ENCODE data around the gene ATAD3C. TPM values are rescaled to one million over a fixed set of nuclear protein-coding genes. Genes with fewer than 3 reads are reported as not detected.
"Not testable (repeated sequence)": the region's sequence is repeated elsewhere in the genome, so short reads cannot be mapped to it uniquely, and the experiment has no call there.

ATAD3C gene
- total and polyA plus RNA-seq, 2 donors (not counting 3 experiments of a cell fraction or from before 2014, with no cell fraction given), result 0.01 TPM; not detected in 1

DNA sequence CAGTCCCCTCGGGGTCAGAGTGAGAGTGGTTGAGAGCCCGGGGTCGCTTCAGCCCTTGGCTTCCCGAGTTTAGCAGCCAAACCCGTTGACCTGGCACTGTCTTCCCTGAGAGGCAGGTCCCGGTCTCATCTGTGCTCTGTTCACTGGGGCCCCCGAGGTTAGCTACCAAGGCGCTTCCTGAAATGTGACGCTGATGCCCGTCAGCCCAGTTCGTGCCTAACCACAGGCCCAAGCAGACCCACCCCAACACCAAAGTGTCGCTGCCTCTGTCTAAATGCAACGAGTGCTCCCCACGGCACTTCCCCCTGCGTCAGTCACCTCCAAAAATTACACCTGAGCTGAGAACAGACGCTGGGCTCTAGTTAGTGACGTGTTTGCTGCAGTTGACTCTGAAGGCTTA, 26.5 kb downstream of the ATAD3C start:
- H3K9me1 ChIP-seq (replicated peaks; ENCODE audit: control insufficient read depth, extremely low read depth, insufficient read depth, low read length); H4K20me1 ChIP-seq (replicated peaks; ENCODE audit: control insufficient read depth, extremely low read depth, insufficient read depth, low read length); H2AFZ ChIP-seq (ENCODE audit: low read depth, low read length); BruUV-seq (replicated peaks); H3K27ac ChIP-seq (ENCODE audit: insufficient read depth, low read depth, low read length); H3K9ac ChIP-seq (replicated peaks; ENCODE audit: extremely low read depth, insufficient read depth, low read length); CTCF ChIA-PET; DNase-seq (ENCODE audit: low read depth, low spot score); H3K4me1 ChIP-seq (ENCODE audit: control insufficient read depth, extremely low read depth, insufficient read depth, low read length); H3K4me3 ChIP-seq (replicated peaks in 1 of 3; ENCODE audit: insufficient read depth in 1 of 3, low read depth in 1 of 3, low read length in 3 of 3); POLR2A ChIA-PET; H3K9me3 ChIP-seq (replicated peaks; ENCODE audit: control insufficient read depth, insufficient read depth, low read length); H3K27me3 ChIP-seq (ENCODE audit: control insufficient read depth in 2 of 2, insufficient read depth in 2 of 2, low read length in 2 of 2); H3K4me2 ChIP-seq (ENCODE audit: insufficient read depth, low read length); intact Hi-C loops (cut with micrococcal nuclease); dilution Hi-C loops (cut with MboI; ENCODE audit: extremely low pct_ligation_motif_present, low sequenced_read_pairs): not testable (repeated sequence)
- Histone ChIP-seq H3K36me3 (ENCODE audit: control insufficient read depth in 2 of 2, extremely low read depth in 1 of 2, insufficient read depth in 2 of 2, low read length in 2 of 2) (peaks cover 4 to 17% of the 10 kb centered on the region in 2 experiments), H3K79me2 (ENCODE audit: control insufficient read depth, insufficient read depth, low read length) (peaks cover 41% of the 10 kb centered on the region)
- peak; percentile 62 for FAIRE-seq

DNA sequence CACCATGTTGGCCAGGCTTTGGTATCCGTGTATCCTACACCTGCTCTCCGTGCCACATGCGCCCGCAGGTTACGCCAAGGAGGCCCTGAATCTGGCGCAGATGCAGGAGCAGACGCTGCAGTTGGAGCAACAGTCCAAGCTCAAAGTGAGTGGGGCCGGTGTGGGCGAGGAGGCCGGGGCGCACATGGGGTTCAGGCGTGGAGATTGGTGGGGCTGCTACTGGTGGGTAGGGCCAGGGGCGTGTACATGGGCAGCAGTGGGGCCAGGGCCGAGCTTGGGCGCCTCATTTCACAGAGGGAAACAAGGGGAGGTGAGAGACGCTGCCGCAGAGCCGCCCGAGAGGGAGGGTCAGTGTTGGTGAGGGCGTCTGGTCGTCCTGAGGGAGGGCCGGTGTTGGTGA, 27.7 kb downstream of the ATAD3C start:
- intact Hi-C loops (cut with micrococcal nuclease) (no loop called here), dilution Hi-C loops (cut with MboI; ENCODE audit: extremely low pct_ligation_motif_present, low sequenced_read_pairs) (no loop called here)
- no peak for FAIRE-seq
- CTCF ChIA-PET, result no interaction called here
- TF ChIP-seq, protein P1, sequence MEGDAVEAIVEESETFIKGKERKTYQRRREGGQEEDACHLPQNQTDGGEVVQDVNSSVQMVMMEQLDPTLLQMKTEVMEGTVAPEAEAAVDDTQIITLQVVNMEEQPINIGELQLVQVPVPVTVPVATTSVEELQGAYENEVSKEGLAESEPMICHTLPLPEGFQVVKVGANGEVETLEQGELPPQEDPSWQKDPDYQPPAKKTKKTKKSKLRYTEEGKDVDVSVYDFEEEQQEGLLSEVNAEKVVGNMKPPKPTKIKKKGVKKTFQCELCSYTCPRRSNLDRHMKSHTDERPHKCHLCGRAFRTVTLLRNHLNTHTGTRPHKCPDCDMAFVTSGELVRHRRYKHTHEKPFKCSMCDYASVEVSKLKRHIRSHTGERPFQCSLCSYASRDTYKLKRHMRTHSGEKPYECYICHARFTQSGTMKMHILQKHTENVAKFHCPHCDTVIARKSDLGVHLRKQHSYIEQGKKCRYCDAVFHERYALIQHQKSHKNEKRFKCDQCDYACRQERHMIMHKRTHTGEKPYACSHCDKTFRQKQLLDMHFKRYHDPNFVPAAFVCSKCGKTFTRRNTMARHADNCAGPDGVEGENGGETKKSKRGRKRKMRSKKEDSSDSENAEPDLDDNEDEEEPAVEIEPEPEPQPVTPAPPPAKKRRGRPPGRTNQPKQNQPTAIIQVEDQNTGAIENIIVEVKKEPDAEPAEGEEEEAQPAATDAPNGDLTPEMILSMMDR (IDR thresholded peaks at IDR 0.05; ENCODE audit: extremely low read depth in 1 of 2, insufficient read depth in 1 of 2, low read depth in 1 of 2, low read length in 2 of 2), result no peak
- no peak for TF ChIP-seq POLR2A (IDR thresholded peaks at IDR 0.05; ENCODE audit: low read depth, low read length)
- Histone ChIP-seq H3K4me2 (ENCODE audit: insufficient read depth, low read length) (no peak overlapping the region), H3K4me1 (ENCODE audit: control insufficient read depth, extremely low read depth, insufficient read depth, low read length) (peaks cover 6% of the 10 kb centered on the region), H3K27me3 (ENCODE audit: control insufficient read depth in 2 of 2, insufficient read depth in 2 of 2, low read length in 2 of 2) (no peaks in the 10 kb centered on the region), H3K9me3 (replicated peaks; ENCODE audit: control insufficient read depth, insufficient read depth, low read length) (no peaks in the 10 kb centered on the region), H3K36me3 (ENCODE audit: control insufficient read depth in 2 of 2, extremely low read depth in 1 of 2, insufficient read depth in 2 of 2, low read length in 2 of 2) (peaks cover 4 to 17% of the 10 kb centered on the region in 2 experiments), H3K9ac (replicated peaks; ENCODE audit: extremely low read depth, insufficient read depth, low read length) (no peak overlapping the region), H3K4me3 (replicated peaks in 1 of 3; ENCODE audit: insufficient read depth in 1 of 3, low read depth in 1 of 3, low read length in 3 of 3) (no peak overlapping the region), H3K79me2 (ENCODE audit: control insufficient read depth, insufficient read depth, low read length) (peaks cover 37% of the 10 kb centered on the region), H4K20me1 (replicated peaks; ENCODE audit: control insufficient read depth, extremely low read depth, insufficient read depth, low read length) (no peaks in the 10 kb centered on the region), H3K9me1 (replicated peaks; ENCODE audit: control insufficient read depth, extremely low read depth, insufficient read depth, low read length) (no peaks in the 10 kb centered on the region), H2AFZ (ENCODE audit: low read depth, low read length) (no peak overlapping the region), H3K27ac (ENCODE audit: insufficient read depth, low read depth, low read length) (no peak overlapping the region)
- DNase-seq (ENCODE audit: low read depth, low spot score), result no peak
- POLR2A ChIA-PET, result no interaction called here
- no TSS peak for BruUV-seq (replicated peaks)

Measured in endothelial cell of umbilical vein (primary cell).